Stimulated activated CD4-positive, alpha-beta T cell treated with anti-CD3 and anti-CD28 coated beads, Interleukin-4, amount 100 ng/mL, for 48 hours (primary cell): ENCODE measurements around the gene DR1.
"Not testable (repeated sequence)": the region's sequence is repeated elsewhere in the genome, so short reads cannot be mapped to it uniquely, and the experiment has no call there.

ENCODE experiments used
- DNase-seq, 2 donors: peaks; one replicate each; pipeline ENCODE4 v3.0.0-alpha.2; 2020; ENCODE audit warnings: low read depth in 2 of 2

DR1 gene

GRCh38 chr1:93340090-93340489 lies 5.6 kb upstream of the DR1 start:
- DNase-seq, result no peak

- no peak for DNase-seq
Observed at GRCh38 chr1:93344484-93344883, 1.2 kb upstream of the DR1 start.

- no peak for DNase-seq
Observed at GRCh38 chr1:93344886-93345632, 648 bp upstream of the DR1 start.

DNA sequence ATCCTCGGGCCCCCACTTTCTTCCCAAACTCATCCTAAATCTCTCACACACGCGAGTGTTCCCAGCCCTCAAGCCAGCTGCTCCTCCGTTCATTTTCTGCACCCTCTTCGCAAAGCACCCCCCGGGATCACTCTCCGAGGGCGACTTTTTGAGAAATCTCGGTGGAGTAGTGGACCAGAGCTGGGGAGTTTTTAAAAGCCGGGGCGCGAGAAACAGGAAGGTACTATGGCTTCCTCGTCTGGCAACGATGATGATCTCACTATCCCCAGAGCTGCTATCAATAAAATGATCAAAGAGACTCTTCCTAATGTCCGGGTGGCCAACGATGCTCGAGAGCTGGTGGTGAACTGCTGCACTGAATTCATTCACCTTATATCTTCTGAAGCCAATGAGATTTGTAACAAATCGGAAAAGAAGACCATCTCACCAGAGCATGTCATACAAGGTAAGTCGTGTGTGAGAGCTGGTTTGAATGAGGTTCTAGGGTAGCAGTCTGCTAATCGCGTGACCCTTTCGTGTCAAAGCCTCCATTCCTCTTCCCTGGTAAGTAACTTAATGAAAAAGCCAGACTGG lies 800 bp downstream of the DR1 start:
- DNase-seq, result peak in 1 of 2 donors; percentile 7

- DNase-seq, result no peak
Observed at GRCh38 chr1:93347334-93347899, 1.7 kb downstream of the DR1 start.

- DNase-seq, result no peak
Observed at GRCh38 chr1:93348104-93348728, 2.5 kb downstream of the DR1 start.

DNA sequence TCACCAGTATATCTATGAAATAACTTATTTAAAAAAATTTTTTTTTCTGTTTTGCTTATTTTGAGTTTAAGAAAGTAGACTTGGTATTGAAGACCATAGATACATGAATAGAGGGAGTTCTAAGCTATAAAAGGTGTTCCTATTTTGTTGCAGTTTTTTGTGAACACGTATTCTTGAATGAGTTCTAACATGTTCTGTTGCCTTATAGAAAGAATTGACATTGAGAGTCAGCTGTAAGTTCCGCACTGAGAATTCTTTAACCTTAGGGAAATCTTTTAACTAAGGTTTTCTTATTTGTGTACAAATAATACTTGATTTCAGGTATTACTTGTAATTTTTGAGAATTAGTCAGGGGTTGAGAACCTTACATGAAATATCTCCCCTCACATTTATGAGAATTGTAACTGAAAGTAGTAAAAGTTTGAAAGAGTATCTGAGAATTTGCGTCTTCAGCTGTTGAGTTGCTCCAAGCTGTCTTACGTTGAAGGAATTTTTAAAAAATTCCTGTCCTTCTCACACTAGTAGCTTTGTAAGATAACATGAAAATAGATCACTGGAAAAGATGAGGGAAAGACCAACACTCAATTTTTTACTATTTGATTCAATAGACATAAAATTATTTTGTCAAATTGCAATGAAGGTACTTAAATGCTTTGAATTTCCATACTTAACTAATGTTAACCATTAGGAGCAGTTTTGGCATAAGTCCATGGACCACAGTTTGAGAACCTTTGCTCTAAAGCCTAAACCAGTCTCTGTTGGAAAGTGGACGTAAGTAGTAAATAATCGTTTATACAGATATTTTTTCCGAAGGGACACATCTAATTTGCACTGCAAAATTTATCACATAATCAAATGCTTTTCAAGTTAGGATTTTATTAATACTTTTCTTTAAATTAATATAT lies 3.8 kb downstream of the DR1 start:
- DNase-seq, result no peak

GRCh38 chr1:93350322-93350721 lies 4.6 kb downstream of the DR1 start:
- no peak for DNase-seq

DNA sequence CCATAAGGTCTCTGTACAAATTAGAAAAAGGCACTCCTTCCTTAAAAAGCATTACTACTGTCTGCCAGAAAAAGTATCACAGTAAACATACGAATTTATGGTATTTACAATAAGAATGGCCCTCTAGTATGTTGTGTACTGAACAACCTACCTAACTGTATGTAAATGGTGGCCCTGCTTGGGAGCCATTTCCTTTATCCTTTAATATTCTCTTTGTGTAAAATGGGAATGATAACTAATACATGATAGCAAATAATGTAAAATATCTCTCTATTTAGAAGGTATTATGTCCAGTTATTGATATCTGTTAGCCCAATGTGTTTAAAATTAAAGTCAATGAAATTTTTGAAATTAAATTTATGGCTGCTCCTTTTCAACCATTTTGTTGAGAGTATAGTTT lies 5.2 kb downstream of the DR1 start:
- no peak for DNase-seq

- DNase-seq, result not testable (repeated sequence)
Observed at GRCh38 chr1:93351346-93351745, 5.6 kb downstream of the DR1 start.

- no peak for DNase-seq
Observed at GRCh38 chr1:93352376-93352775, 6.7 kb downstream of the DR1 start.

GRCh38 chr1:93353286-93353685 lies 7.6 kb downstream of the DR1 start:
- DNase-seq, result no peak

GRCh38 chr1:93354749-93355148 lies 9.0 kb downstream of the DR1 start:
- DNase-seq, result no peak

- no peak for DNase-seq
Observed at GRCh38 chr1:93357242-93357641, 11.5 kb downstream of the DR1 start.

GRCh38 chr1:93358293-93358692 lies 12.6 kb downstream of the DR1 start:
- no peak for DNase-seq

- DNase-seq, result no peak
Observed at GRCh38 chr1:93360111-93360510, 14.4 kb downstream of the DR1 start.

DNA sequence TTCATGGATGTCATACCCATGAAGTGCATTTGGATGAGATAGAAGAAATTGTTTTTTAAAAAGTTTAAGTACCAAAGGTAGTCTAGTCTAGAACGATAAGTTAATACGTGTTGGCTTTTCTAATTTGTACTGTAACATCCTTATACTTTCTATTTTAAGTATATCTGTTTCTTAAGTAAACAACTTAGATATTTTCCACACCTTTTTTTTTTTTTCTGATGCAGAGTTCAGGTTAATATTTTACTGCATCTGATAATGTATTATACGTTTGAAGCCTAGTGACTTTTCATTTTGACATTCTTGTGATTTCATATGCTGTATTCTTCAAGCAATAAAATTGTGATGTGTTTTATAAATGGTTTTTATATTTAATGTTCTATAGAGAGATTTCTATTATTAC lies 16.5 kb downstream of the DR1 start:
- DNase-seq, result no peak

DNA sequence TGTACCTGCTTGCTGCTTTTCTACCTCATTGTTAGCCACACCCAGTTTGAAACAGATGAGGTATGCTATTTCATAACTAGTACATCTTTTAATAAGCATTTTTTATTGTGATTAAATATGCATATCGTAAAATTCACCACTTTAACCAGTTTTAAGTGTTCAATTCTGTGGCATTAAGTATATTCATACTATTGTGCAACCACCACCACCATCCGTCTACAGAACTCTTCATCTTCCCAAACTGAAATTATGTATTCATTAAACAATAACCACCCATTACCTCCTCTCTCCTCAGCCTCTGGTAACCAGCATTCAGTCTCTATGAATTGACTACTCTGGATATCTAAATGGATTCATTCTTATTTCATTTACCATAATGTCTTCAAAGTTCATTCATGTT lies 20.1 kb downstream of the DR1 start:
- no peak for DNase-seq

GRCh38 chr1:93369734-93370133 lies 24.0 kb downstream of the DR1 start:
- DNase-seq, result no peak

- no peak for DNase-seq
Observed at GRCh38 chr1:93374334-93375106, 28.8 kb downstream of the DR1 start.

DNA sequence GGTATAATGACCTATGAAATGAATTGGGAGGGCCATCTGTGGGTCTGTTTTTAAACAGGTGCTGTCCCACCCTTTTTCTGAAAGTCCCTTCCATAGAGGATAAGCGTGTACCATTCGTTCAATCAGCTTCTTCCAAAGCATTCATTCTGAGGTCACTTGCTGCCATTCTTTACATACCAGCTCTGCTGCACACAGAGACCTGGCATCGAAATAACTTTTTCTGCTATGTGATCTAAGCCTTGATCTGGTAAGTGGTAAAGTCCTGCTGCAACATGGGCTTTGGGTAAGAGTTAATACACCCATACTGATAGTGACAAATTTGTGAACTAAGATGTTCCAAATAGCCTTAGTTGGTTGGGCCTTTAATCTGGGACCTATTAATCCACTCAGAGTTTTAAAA lies 38.9 kb downstream of the DR1 start:
- DNase-seq, result no peak
